SU-DHL-6 (cell line): ENCODE data around the gene STK33.

ENCODE experiments used
- H2AFZ ChIP-seq: fragments of 200-600 bp; sonication (generic); 2 replicates; pipeline ENCODE4 v1.6.1; 2014; ENCODE audit warnings: low read depth, mild to moderate bottlenecking, moderate library complexity, mixed read lengths, antibody characterized with exemption, low read length; ENCODE audit not compliant: severe bottlenecking
- H3F3A ChIP-seq: fragments of 200-600 bp; shearing (Covaris generic); 2 replicates; pipeline ENCODE4 v1.6.0; 2016; ENCODE audit warnings: antibody characterized with exemption, mild to moderate bottlenecking; ENCODE audit not compliant: insufficient read depth
- H3K27ac ChIP-seq: fragments of 200-600 bp; sonication (generic); 2 replicates; pipeline ENCODE4 v1.5.1; 2016; ENCODE audit warnings: low read depth, mild to moderate bottlenecking, low read length, moderate library complexity, mixed read lengths
- H3K27me3 ChIP-seq: fragments of 200-600 bp; sonication (generic), shearing (Covaris generic); 2 replicates; pipeline ENCODE4 v1.6.0; 2014; ENCODE audit warnings: mild to moderate bottlenecking, low read length
- H3K36me3 ChIP-seq: fragments of 200-600 bp; sonication (generic); 2 replicates; pipeline ENCODE4 v1.6.1; 2014; ENCODE audit warnings: mild to moderate bottlenecking, low read length, mixed read lengths
- H3K4me2 ChIP-seq: fragments of 300-600, 200-600 bp; shearing (Covaris generic), sonication (generic); 2 replicates; pipeline ENCODE4 v1.6.0; 2014; ENCODE audit warnings: low read length, low read depth, mild to moderate bottlenecking; ENCODE audit not compliant: poor library complexity, severe bottlenecking
- H3K4me3 ChIP-seq: fragments of 200-600 bp; sonication (generic); 2 replicates; pipeline ENCODE4 v1.5.1; 2014; ENCODE audit warnings: antibody characterized with exemption, low read length, mild to moderate bottlenecking, mixed read lengths; ENCODE audit not compliant: insufficient read depth, poor library complexity, severe bottlenecking
- H3K79me2 ChIP-seq: fragments of 200-600 bp; sonication (generic); 2 replicates; pipeline ENCODE4 v1.6.1; 2014; ENCODE audit warnings: mild to moderate bottlenecking, low read length, moderate library complexity; ENCODE audit not compliant: insufficient read depth
- H3K9ac ChIP-seq: fragments of 200-600 bp; sonication (generic); 2 replicates; pipeline ENCODE4 v1.7.0; 2014; ENCODE audit warnings: mild to moderate bottlenecking, low read length
- H3K9me2 ChIP-seq: fragments of 200-600 bp; sonication (generic); replicated peaks from 2 replicates; pipeline ENCODE4 v1.6.1; 2014; ENCODE audit warnings: low read length; ENCODE audit not compliant: insufficient read depth
- H3K9me3 ChIP-seq: fragments of 200-600 bp; sonication (generic); 2 replicates; pipeline ENCODE4 v1.6.1; 2014; ENCODE audit warnings: low read length, mixed read lengths; ENCODE audit not compliant: insufficient read depth
- H4K20me1 ChIP-seq: fragments of 200-600 bp; sonication (generic); 2 replicates; pipeline ENCODE4 v1.6.1; 2014; ENCODE audit warnings: low read depth, mild to moderate bottlenecking, antibody characterized with exemption, low read length, moderate library complexity, mixed read lengths
- CTCF ChIP-seq: fragments of 200-600 bp; sonication (generic); IDR thresholded peaks from one replicate; pipeline ENCODE4 v1.5.1; 2017; ENCODE audit warnings: antibody characterized with exemption, mild to moderate bottlenecking, low read length, moderate library complexity; ENCODE audit not compliant: insufficient read depth, poor library complexity, severe bottlenecking
- EZH2phosphoT487 ChIP-seq: fragments of 200-600 bp; sonication (generic), shearing (Covaris generic); conservative IDR thresholded peaks from 2 replicates; pipeline ENCODE4 v1.6.1; 2018; ENCODE audit warnings: mild to moderate bottlenecking, antibody characterized with exemption, low read length, moderate library complexity, mixed read lengths

Gene STK33

DNA sequence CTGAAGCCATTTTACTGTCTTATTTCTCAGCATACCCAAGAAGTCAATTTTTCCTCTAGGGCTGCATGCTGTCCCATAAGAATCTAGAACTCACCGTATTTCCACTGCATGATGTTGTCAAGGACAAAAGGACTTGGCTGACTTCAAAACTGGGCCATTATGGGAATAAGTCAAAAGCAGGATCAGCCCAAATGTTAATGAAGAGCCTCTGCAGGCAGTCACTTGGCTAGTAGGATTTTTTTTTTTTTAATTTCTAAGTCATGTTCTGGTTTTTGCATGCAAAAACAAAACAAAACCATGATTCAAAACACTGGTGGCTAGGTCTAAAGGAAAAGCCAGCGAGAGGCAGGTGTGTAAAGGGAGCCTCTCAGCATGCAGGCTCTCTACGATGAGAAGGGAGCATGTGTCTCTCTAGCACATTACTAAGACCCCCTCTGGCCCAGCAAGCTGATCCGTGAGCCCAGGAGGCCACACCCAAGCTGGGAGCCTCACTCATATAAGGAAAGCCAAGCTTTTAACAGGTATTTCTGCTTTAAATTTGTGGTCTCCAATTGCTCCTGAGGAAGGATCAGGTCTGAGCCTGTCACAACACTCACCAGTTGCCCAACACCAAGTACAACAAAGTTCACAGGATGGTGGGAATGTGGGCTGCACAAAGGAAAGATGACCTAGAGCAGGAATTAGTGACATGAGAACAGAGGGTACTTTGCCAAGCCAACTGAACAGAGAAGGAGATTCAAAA, 21.4 kb upstream of the STK33 start:
- Histone ChIP-seq H4K20me1 (no peaks in the 10 kb centered on the region), H3F3A (no peaks in the 10 kb centered on the region), H2AFZ (no peak overlapping the region), H3K4me3 (no peak overlapping the region), H3K27me3 (no peaks in the 10 kb centered on the region), H3K79me2 (no peaks in the 10 kb centered on the region), H3K27ac (no peak overlapping the region), H3K9me2 (no peaks in the 10 kb centered on the region), H3K9me3 (no peaks in the 10 kb centered on the region), H3K4me2 (no peak overlapping the region), H3K36me3 (0 out of 2 replicates have a peak, but pooled peaks cover 4% of the 10 kb centered on the region), H3K9ac (no peak overlapping the region)
- TF ChIP-seq EZH2phosphoT487 = no peak
- TF ChIP-seq CTCF = no peak

GRCh38 chr11:8614497-8614896, 20.5 kb upstream of the STK33 start:
- H4K20me1 ChIP-seq = no peaks in the 10 kb centered on the region
- no peaks in the 10 kb centered on the region for H3K27me3 ChIP-seq

DNA sequence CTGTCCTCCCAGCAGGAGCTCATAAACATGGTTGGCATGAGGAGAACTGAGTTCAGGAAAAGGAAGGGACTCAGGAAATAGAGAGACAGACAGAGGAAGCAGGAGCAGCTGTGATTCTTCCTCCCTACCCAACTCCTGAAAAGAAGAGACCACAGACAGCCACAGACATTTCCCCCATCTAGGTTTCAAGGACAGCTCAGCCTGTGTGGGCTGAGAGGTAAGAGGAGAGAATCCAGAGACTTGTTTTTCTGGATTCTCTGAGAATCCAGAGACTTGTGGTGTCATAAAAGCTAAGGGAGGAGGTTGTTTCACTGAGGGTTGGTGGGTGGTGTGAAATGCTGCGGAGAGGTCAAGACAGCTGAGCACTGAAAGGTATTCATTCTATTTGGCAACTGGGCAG, 19.0 kb upstream of the STK33 start:
- TF ChIP-seq EZH2phosphoT487 (no peak), CTCF (no peak)
- H4K20me1 ChIP-seq = no peaks in the 10 kb centered on the region
- no peak overlapping the region for H3K4me3 ChIP-seq
- no peak overlapping the region for H2AFZ ChIP-seq
- no peaks in the 10 kb centered on the region for H3K9me2 ChIP-seq
- H3K27me3 ChIP-seq = no peaks in the 10 kb centered on the region
- no peaks in the 10 kb centered on the region for H3K79me2 ChIP-seq
- no peak overlapping the region for H3K27ac ChIP-seq
- H3K4me2 ChIP-seq = no peak overlapping the region
- H3F3A ChIP-seq = no peaks in the 10 kb centered on the region
- no peaks in the 10 kb centered on the region for H3K9me3 ChIP-seq
- no peak overlapping the region for H3K9ac ChIP-seq
- H3K36me3 ChIP-seq = 0 out of 2 replicates have a peak, but pooled peaks cover 4% of the 10 kb centered on the region

More at GRCh38 chr11:8614497-8614896, 20.5 kb upstream of the STK33 start:
- H3K4me3 ChIP-seq = no peak overlapping the region
- no peaks in the 10 kb centered on the region for H3K9me2 ChIP-seq
- H3K36me3 ChIP-seq = 0 out of 2 replicates have a peak, but pooled peaks cover 4% of the 10 kb centered on the region
- no peaks in the 10 kb centered on the region for H3K9me3 ChIP-seq
- H3F3A ChIP-seq = no peaks in the 10 kb centered on the region
- no peak overlapping the region for H3K27ac ChIP-seq
- no peak overlapping the region for H3K9ac ChIP-seq
- no peaks in the 10 kb centered on the region for H3K79me2 ChIP-seq
- no peak overlapping the region for H2AFZ ChIP-seq
- no peak overlapping the region for H3K4me2 ChIP-seq
- TF ChIP-seq CTCF = no peak
- no peak for TF ChIP-seq EZH2phosphoT487
